GM10266 (cell line): ENCODE measurements around the gene EZR.

Experiments
- DNase-seq: peaks from one replicate; pipeline ENCODE4 v3.0.0; 2012; ENCODE audit errors: extremely low spot score
- TF ChIP-seq, protein P1 (sequence below): IDR thresholded peaks from 2 replicates; pipeline ENCODE4 v1.5.1; 2012; ENCODE audit warnings: mild to moderate bottlenecking, low read depth; ENCODE audit not compliant: control insufficient read depth, insufficient read depth; ENCODE audit errors: missing control alignments

EZR gene

GRCh38 chr6:158791274-158791855 lies 27.8 kb downstream of the EZR start:
- TF ChIP-seq, protein P1, sequence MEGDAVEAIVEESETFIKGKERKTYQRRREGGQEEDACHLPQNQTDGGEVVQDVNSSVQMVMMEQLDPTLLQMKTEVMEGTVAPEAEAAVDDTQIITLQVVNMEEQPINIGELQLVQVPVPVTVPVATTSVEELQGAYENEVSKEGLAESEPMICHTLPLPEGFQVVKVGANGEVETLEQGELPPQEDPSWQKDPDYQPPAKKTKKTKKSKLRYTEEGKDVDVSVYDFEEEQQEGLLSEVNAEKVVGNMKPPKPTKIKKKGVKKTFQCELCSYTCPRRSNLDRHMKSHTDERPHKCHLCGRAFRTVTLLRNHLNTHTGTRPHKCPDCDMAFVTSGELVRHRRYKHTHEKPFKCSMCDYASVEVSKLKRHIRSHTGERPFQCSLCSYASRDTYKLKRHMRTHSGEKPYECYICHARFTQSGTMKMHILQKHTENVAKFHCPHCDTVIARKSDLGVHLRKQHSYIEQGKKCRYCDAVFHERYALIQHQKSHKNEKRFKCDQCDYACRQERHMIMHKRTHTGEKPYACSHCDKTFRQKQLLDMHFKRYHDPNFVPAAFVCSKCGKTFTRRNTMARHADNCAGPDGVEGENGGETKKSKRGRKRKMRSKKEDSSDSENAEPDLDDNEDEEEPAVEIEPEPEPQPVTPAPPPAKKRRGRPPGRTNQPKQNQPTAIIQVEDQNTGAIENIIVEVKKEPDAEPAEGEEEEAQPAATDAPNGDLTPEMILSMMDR, result no peak
- DNase-seq, result no peak

DNA sequence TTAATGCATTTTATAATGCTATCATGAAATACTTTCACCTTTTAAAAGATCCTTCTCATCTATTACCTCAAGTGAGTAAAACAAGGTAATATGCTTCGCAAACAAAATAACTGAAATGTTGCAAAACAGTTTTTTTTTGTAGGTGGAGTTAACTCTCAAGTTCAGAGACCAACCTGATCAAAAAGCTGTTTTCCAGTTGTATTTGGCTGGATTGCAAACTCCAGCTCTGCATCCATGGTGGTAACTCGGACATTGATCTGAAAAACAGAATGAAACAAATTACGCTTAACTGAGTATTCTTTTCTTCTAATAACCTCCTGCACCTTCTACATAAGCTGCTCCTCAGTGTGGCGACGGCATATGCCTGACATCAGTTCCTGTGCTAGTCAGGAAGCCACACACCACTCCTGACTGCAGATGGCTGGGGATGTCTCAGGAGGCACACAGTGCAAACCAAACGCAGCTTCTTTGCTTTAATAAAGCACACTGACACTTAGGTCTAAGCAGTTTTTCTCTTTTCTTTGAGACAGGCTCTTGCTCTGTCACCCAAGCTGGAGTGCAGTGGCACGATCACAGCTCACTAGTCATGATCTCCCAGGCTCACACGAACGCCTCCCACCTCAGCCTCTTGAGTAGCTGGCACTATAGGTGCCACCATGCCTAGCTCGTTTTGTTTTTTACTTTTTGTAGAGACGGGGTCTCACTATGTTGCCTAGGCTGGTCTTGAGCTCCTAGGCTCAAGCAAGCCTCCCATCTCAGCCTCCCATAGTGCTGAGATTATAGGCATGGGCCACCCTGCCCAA lies 29.9 kb downstream of the EZR start:
- TF ChIP-seq, protein P1, result no peak
- no peak for DNase-seq

- DNase-seq, result no peak
- TF ChIP-seq, protein P1, result no peak
Observed at GRCh38 chr6:158787395-158787794, 31.8 kb downstream of the EZR start.

DNA sequence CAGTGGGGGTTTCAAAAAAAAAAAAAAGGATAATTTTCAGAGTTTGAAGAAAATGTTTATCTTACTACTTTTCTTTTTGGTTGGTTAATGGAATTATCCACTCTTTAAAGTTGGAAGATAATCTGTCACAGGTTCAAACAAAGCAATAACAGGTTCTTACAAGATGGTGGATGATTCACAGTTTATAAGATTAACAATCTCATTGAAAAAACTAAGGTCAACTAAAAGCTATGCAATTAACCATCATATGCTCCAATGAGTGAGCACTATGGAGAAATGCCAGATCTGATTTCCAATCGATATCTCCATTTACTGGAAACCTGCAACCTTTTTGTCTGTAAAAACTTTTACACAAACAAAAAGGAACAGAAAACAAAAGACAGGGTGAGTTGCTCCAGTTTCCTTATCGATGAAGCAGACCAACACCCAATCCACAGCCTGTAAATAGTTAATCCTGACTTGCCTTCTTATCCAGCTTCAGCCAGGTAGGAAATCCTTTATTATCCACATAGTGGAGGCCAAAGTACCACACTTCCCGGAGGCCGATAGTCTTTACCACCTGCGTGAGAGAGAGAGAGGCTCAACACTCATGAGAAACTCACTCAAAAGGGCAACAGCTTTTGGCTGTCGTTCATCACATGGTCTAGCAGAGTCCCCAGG lies 32.4 kb downstream of the EZR start:
- no peak for DNase-seq

DNA sequence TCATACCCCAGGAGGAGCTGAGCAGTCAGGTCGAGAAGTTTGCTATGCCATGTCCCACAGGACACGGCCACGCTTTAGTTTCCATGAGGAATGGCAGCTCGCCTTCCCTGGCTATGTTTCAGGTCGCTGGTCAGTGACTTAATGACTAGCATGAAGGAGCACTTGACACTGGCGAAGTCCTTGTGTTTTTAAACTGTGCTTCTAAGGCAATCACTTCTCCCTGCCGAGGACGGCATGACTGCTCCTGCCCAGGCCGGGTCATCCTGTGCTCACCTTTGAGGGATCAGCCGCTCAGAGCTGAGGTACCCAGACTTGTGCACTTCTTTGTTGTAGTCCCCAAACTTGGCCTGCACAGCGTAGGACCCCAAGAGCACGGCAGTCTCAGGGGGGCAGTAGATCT lies 34.1 kb downstream of the EZR start:
- TF ChIP-seq, protein P1, result no peak
- no peak for DNase-seq

More for the DNA sequence above, 32.4 kb downstream of the EZR start:
- TF ChIP-seq, protein P1, result no peak

- TF ChIP-seq, protein P1, result no peak
- DNase-seq, result no peak
Observed at GRCh38 chr6:158784505-158784904, 34.7 kb downstream of the EZR start.

- TF ChIP-seq, protein P1, result no peak
- no peak for DNase-seq
Observed at GRCh38 chr6:158783851-158784250, 35.3 kb downstream of the EZR start.
